ENCODE data around the gene ATAD2B.

The ATAD2B gene

DNA sequence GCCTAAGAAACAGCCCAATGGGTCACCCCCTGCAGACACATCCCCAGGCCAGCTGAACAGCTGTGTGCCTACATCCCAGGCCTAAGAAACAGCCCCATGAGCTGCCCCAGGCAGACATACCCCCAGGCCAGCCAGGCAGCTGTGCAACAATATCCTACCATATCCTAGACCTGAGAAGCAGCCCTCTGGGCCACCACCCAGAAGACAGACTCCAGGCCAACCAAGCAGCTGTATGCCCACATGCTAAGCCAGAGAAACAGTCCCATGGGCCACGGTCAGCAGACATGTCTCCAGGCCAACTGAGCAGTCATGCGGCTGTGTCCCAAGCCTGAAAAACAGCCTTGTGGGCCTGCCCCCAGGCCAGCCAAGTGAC lies 205.5 kb downstream of the ATAD2B start:
- Histone ChIP-seq H3K4me1 (ENCODE audit: control insufficient read depth in 1 of 2, insufficient read depth in 2 of 2, low read length in 2 of 2) (peaks cover 4 to 7% of the 10 kb centered on the region in 2 experiments), H4K8ac (ENCODE audit: low read depth, low read length) (no peak overlapping the region), H2BK120ac (ENCODE audit: insufficient read depth, low read length, poor library complexity) (no peak overlapping the region), H2BK5ac (ENCODE audit: low read depth, low read length, poor library complexity) (no peak overlapping the region), H3K79me2 (ENCODE audit: control insufficient read depth, insufficient read depth, low read length, poor library complexity) (no peaks in the 10 kb centered on the region), H3K4me2 (ENCODE audit: low read length) (no peak overlapping the region), H3K27me3 (ENCODE audit: insufficient read depth, low read length) (no peaks in the 10 kb centered on the region), H3K27ac (ENCODE audit: low read depth, low read length) (no peak overlapping the region), H3K4ac (ENCODE audit: low read depth, low read length) (no peak overlapping the region), H3K14ac (ENCODE audit: low read length) (no peak overlapping the region), H3K9ac (ENCODE audit: low read length) (no peak overlapping the region), H2AK5ac (ENCODE audit: low read length) (no peak overlapping the region), H4K91ac (ENCODE audit: low read depth, low read length) (no peak overlapping the region), H3K36me3 (ENCODE audit: control insufficient read depth in 1 of 2, insufficient read depth in 2 of 2, low read length in 2 of 2) (no peaks in the 10 kb centered on the region), H2BK12ac (ENCODE audit: low read length) (no peak overlapping the region), H3K79me1 (ENCODE audit: low read length) (no peaks in the 10 kb centered on the region), H3K4me3 (ENCODE audit: low read depth, low read length) (no peak overlapping the region), H3K23ac (ENCODE audit: low read length) (no peak overlapping the region), H3K18ac (ENCODE audit: low read length) (no peak overlapping the region), H4K12ac (ENCODE audit: low read depth, low read length) (no peak overlapping the region), H3K9me3 (ENCODE audit: insufficient read depth, low read depth, low read length) (peaks cover 4% of the 10 kb centered on the region), H2AFZ (ENCODE audit: insufficient read depth, low read length, poor library complexity) (no peak overlapping the region)
- no peak for DNase-seq
- WGBS (ENCODE audit: extremely low coverage, insufficient coverage, insufficient read length), result no CpG with 5 or more reads among the region's 2 CpGs

DNA sequence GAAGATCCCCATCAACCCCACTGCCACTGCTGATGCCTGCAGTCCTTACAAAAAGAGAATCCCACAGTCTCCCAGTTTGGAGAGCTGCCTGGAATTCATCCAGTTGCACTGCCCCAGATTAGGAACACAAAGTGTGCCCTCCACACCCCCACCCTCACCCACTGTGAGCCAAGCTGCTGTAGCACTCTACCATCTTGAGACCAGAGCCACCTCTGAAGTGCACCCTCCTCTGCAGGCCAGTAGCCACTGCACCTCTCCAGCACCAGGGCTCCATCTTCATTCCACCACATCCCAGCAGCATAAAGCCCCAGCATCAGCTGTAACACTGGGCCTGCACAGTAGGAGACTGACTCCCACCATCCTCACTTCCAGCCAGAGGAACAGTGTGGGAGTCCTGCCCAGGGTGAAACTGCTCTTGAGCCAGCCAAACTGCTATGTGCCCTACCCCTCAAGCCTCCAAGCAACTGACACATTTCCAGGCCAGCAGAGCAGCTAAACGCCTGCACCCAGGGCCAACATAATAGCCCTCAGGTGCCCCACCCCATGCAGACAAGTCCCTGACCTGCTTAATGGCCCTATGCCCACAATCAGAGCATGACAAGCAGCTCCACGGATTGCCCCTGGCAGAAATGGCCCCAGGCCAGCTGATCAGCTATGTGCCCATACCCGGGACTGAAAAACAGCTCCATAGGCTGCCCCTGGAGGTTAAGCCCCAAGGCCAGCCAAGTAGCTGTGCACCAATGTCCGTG lies 206.0 kb downstream of the ATAD2B start:
- Histone ChIP-seq H3K4me2 (ENCODE audit: low read length) (no peak overlapping the region), H2AK5ac (ENCODE audit: low read length) (no peak overlapping the region), H2AFZ (ENCODE audit: insufficient read depth, low read length, poor library complexity) (no peak overlapping the region), H2BK120ac (ENCODE audit: insufficient read depth, low read length, poor library complexity) (no peak overlapping the region), H3K23ac (ENCODE audit: low read length) (no peak overlapping the region), H4K91ac (ENCODE audit: low read depth, low read length) (no peak overlapping the region), H3K79me1 (ENCODE audit: low read length) (no peaks in the 10 kb centered on the region), H2BK5ac (ENCODE audit: low read depth, low read length, poor library complexity) (no peak overlapping the region), H3K14ac (ENCODE audit: low read length) (no peak overlapping the region), H3K4me1 (ENCODE audit: control insufficient read depth in 1 of 2, insufficient read depth in 2 of 2, low read length in 2 of 2) (peaks cover 4 to 7% of the 10 kb centered on the region in 2 experiments), H4K8ac (ENCODE audit: low read depth, low read length) (no peak overlapping the region), H3K9ac (ENCODE audit: low read length) (no peak overlapping the region), H3K18ac (ENCODE audit: low read length) (no peak overlapping the region), H3K4ac (ENCODE audit: low read depth, low read length) (no peak overlapping the region), H3K79me2 (ENCODE audit: control insufficient read depth, insufficient read depth, low read length, poor library complexity) (no peaks in the 10 kb centered on the region), H3K27me3 (ENCODE audit: insufficient read depth, low read length) (no peaks in the 10 kb centered on the region), H3K4me3 (ENCODE audit: low read depth, low read length) (peak overlapping the region; percentile 23), H4K12ac (ENCODE audit: low read depth, low read length) (no peak overlapping the region), H2BK12ac (ENCODE audit: low read length) (no peak overlapping the region), H3K36me3 (ENCODE audit: control insufficient read depth in 1 of 2, insufficient read depth in 2 of 2, low read length in 2 of 2) (no peaks in the 10 kb centered on the region), H3K9me3 (ENCODE audit: insufficient read depth, low read depth, low read length) (peaks cover 4% of the 10 kb centered on the region), H3K27ac (ENCODE audit: low read depth, low read length) (no peak overlapping the region)
- no peak for DNase-seq
- no CpG with 5 or more reads among the region's 4 CpGs for WGBS (ENCODE audit: extremely low coverage, insufficient coverage, insufficient read length)

DNA sequence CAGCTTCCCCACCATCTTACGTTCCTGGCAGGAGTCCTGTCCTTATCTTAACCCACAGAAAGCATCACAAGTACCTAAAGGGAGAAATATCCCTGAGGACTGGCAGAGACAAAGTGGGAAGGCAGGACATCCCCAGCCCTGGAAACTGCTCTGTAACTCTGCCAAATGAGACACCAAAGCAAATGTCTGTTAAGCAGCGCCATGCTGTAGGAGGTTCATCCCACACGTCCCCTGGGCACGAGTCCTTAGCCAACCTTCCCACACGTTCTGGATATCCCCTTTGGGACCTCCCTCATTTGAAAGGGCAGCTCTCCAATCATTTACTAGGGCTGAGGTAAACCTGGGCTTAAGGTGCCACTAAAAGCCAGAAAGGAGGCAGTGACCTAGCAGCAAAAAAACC lies 207.2 kb downstream of the ATAD2B start:
- DNase-seq, result no peak
- no peak overlapping the region for H3K4me3 ChIP-seq (ENCODE audit: low read depth, low read length)
- H4K91ac ChIP-seq (ENCODE audit: low read depth, low read length), result no peak overlapping the region
- H4K12ac ChIP-seq (ENCODE audit: low read depth, low read length), result no peak overlapping the region
- H3K79me1 ChIP-seq (ENCODE audit: low read length), result no peaks in the 10 kb centered on the region
- no peak overlapping the region for H3K14ac ChIP-seq (ENCODE audit: low read length)
- H3K4me2 ChIP-seq (ENCODE audit: low read length), result no peak overlapping the region
- no peak overlapping the region for H2AK5ac ChIP-seq (ENCODE audit: low read length)
- no peaks in the 10 kb centered on the region for H3K79me2 ChIP-seq (ENCODE audit: control insufficient read depth, insufficient read depth, low read length, poor library complexity)
- no peak overlapping the region for H3K23ac ChIP-seq (ENCODE audit: low read length)
- no peak overlapping the region for H2BK120ac ChIP-seq (ENCODE audit: insufficient read depth, low read length, poor library complexity)
- no peak overlapping the region for H3K4ac ChIP-seq (ENCODE audit: low read depth, low read length)
- no CpG with 5 or more reads among the region's 5 CpGs for WGBS (ENCODE audit: extremely low coverage, insufficient coverage, insufficient read length)
- no peak overlapping the region for H3K27ac ChIP-seq (ENCODE audit: low read depth, low read length)
- H2AFZ ChIP-seq (ENCODE audit: insufficient read depth, low read length, poor library complexity), result no peak overlapping the region
- peak overlapping the region; percentile 10 for H2BK12ac ChIP-seq (ENCODE audit: low read length)
- no peak overlapping the region for H2BK5ac ChIP-seq (ENCODE audit: low read depth, low read length, poor library complexity)
- H4K8ac ChIP-seq (ENCODE audit: low read depth, low read length), result no peak overlapping the region
- no peaks in the 10 kb centered on the region for H3K27me3 ChIP-seq (ENCODE audit: insufficient read depth, low read length)
- H3K4me1 ChIP-seq (ENCODE audit: control insufficient read depth in 1 of 2, insufficient read depth in 2 of 2, low read length in 2 of 2), result peaks cover 4 to 7% of the 10 kb centered on the region in 2 experiments
- H3K9me3 ChIP-seq (ENCODE audit: insufficient read depth, low read depth, low read length), result peaks cover 4% of the 10 kb centered on the region
- no peak overlapping the region for H3K9ac ChIP-seq (ENCODE audit: low read length)
- H3K18ac ChIP-seq (ENCODE audit: low read length), result no peak overlapping the region
- H3K36me3 ChIP-seq (ENCODE audit: control insufficient read depth in 1 of 2, insufficient read depth in 2 of 2, low read length in 2 of 2), result no peaks in the 10 kb centered on the region

DNA sequence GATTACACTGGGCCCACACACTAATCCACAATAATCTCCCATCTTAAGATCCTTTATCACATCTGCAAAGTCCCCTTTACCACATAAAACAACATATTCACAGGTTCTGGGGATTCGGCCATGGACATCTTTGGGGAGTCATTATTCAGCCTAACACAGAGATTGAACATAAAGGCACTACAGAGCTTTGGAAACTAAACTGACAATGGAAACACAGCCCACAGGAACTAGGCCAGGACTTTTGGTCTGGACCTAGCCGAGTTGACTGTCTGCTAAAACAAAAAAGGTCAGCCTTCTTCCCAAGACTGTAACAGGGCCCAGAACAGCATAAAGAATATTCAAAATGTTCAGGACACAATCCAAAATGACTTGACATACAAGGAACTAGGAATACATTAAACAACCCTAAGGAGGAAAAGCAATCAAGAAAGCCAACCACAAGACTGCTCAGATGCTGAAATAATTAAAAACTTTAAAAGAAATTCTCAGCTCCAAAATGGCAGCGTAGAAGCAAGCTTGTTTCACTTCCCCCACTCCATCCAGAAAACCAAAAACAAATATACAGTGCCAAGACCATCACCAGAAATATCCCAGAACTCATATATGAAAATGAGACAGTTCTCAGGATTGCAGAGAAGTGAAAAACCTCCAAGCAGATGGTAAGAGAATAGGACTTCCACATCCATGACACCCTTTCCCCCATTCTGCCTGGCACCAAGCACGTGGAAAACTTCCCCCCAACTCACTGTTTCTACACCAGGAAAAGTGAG lies 207.8 kb downstream of the ATAD2B start:
- H3K79me1 ChIP-seq (ENCODE audit: low read length), result no peaks in the 10 kb centered on the region
- H2BK12ac ChIP-seq (ENCODE audit: low read length), result no peak overlapping the region
- no peak overlapping the region for H3K4me2 ChIP-seq (ENCODE audit: low read length)
- H3K27me3 ChIP-seq (ENCODE audit: insufficient read depth, low read length), result no peaks in the 10 kb centered on the region
- H4K12ac ChIP-seq (ENCODE audit: low read depth, low read length), result no peak overlapping the region
- no peak for DNase-seq
- H2BK5ac ChIP-seq (ENCODE audit: low read depth, low read length, poor library complexity), result no peak overlapping the region
- H3K79me2 ChIP-seq (ENCODE audit: control insufficient read depth, insufficient read depth, low read length, poor library complexity), result no peaks in the 10 kb centered on the region
- H4K8ac ChIP-seq (ENCODE audit: low read depth, low read length), result no peak overlapping the region
- no CpG with 5 or more reads among the region's 4 CpGs for WGBS (ENCODE audit: extremely low coverage, insufficient coverage, insufficient read length)
- H2AFZ ChIP-seq (ENCODE audit: insufficient read depth, low read length, poor library complexity), result no peak overlapping the region
- no peak overlapping the region for H2AK5ac ChIP-seq (ENCODE audit: low read length)
- H3K4ac ChIP-seq (ENCODE audit: low read depth, low read length), result no peak overlapping the region
- H3K14ac ChIP-seq (ENCODE audit: low read length), result no peak overlapping the region
- H3K4me3 ChIP-seq (ENCODE audit: low read depth, low read length), result no peak overlapping the region
- no peak overlapping the region for H3K27ac ChIP-seq (ENCODE audit: low read depth, low read length)
- H3K4me1 ChIP-seq (ENCODE audit: control insufficient read depth in 1 of 2, insufficient read depth in 2 of 2, low read length in 2 of 2), result peaks cover 4 to 7% of the 10 kb centered on the region in 2 experiments
- H3K9ac ChIP-seq (ENCODE audit: low read length), result no peak overlapping the region
- H2BK120ac ChIP-seq (ENCODE audit: insufficient read depth, low read length, poor library complexity), result no peak overlapping the region
- H4K91ac ChIP-seq (ENCODE audit: low read depth, low read length), result no peak overlapping the region
- peaks cover 4% of the 10 kb centered on the region for H3K9me3 ChIP-seq (ENCODE audit: insufficient read depth, low read depth, low read length)
- no peak overlapping the region for H3K23ac ChIP-seq (ENCODE audit: low read length)
- H3K18ac ChIP-seq (ENCODE audit: low read length), result no peak overlapping the region
- no peaks in the 10 kb centered on the region for H3K36me3 ChIP-seq (ENCODE audit: control insufficient read depth in 1 of 2, insufficient read depth in 2 of 2, low read length in 2 of 2)
